Measurements from ENCODE around the gene CNP.

DNA sequence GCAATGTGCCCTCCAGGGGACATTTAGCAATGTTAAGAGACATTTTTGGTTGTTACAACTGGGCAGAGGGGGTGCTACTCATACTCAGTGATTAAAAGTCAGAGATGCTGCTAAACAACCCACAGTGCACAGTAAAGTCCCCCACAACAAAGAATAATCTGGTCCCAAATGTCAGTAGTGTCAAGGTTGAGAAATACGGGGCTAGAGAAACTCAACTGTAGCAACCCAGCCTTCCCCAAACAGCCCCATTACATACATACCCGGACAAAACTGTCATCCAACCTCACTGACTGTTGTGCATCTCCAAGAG is 30.2 kb downstream of the CNP start:
- TF ChIP-seq EZH2 (IDR thresholded peaks at IDR 0.05; ENCODE audit: low read length, missing control alignments) = no peak
- TF ChIP-seq, protein P1, sequence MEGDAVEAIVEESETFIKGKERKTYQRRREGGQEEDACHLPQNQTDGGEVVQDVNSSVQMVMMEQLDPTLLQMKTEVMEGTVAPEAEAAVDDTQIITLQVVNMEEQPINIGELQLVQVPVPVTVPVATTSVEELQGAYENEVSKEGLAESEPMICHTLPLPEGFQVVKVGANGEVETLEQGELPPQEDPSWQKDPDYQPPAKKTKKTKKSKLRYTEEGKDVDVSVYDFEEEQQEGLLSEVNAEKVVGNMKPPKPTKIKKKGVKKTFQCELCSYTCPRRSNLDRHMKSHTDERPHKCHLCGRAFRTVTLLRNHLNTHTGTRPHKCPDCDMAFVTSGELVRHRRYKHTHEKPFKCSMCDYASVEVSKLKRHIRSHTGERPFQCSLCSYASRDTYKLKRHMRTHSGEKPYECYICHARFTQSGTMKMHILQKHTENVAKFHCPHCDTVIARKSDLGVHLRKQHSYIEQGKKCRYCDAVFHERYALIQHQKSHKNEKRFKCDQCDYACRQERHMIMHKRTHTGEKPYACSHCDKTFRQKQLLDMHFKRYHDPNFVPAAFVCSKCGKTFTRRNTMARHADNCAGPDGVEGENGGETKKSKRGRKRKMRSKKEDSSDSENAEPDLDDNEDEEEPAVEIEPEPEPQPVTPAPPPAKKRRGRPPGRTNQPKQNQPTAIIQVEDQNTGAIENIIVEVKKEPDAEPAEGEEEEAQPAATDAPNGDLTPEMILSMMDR (conservative IDR thresholded peaks at IDR 0.05 in 1 of 2, IDR thresholded peaks at IDR 0.05 in 1 of 2; ENCODE audit: low read depth in 1 of 2, low read length in 2 of 2) = no peak

Data from fibroblast of lung (primary cell).